Mucosa of descending colon (tissue), 3 donors: ENCODE measurements around the gene PDLIM5. TPM values are rescaled to one million over a fixed set of nuclear protein-coding genes. Genes with fewer than 3 reads are reported as not detected.
A peak's percentile ranks its signal among the peaks of the same experiment; 100 is the strongest.

ENCODE experiments used
- ATAC-seq: fragments of 200-7000 bp; cut with Tn5 transposase; one replicate; pipeline ENCODE4 v1.9.1; 2020; ENCODE audit warnings: mild to moderate bottlenecking, moderate library complexity
- DNase-seq, 3 donors: peaks; one replicate each; pipeline ENCODE4 v3.0.0-alpha.2; 2020
- H3K36me3 ChIP-seq: fragments of 200-600 bp; one replicate; pipeline ENCODE4 v1.8.0; 2021; ENCODE audit warnings: low read depth, mild to moderate bottlenecking
- H3K4me1 ChIP-seq: fragments of 200-600 bp; one replicate; pipeline ENCODE4 v1.8.0; 2021; ENCODE audit warnings: low read depth, mild to moderate bottlenecking
- H3K4me3 ChIP-seq: fragments of 200-600 bp; one replicate; pipeline ENCODE4 v1.8.0; 2021; ENCODE audit warnings: mild to moderate bottlenecking
- H3K9me3 ChIP-seq: fragments of 200-600 bp; one replicate; pipeline ENCODE4 v1.8.0; 2021; ENCODE audit warnings: mild to moderate bottlenecking
- CTCF ChIP-seq: fragments of 200-600 bp; IDR thresholded peaks from one replicate; pipeline ENCODE4 v1.8.0; 2022; ENCODE audit warnings: antibody characterized with exemption, mild to moderate bottlenecking
- intact Hi-C, 2 donors: fragments of 100-400 bp; cut with DNase I in 1 of 2; cut with micrococcal nuclease in 1 of 2; formaldehyde crosslinking; loops; one replicate each; pipeline versions ENCODE4 v1.11.0 to v1.11.1; 2022; cut with DNase I, micrococcal nuclease
- total RNA-seq, 3 donors: library from RNA; stranded (reverse); fragmentation: NEBNext Ultra II Directional in 2 of 3; extraction: Animal tissue kit (Norgen Biotek cat#: 25700) in 2 of 3; gene quantifications; one replicate each; pipeline versions ENCODE4 v1.2.1 to v1.2.4, GENCODE V29; 2021 to 2023
- donor health status: DM: no; HTN: no; CAD: no; lungs with moderate emphysema.
- donor health status: DM: no; HTN: no; CAD: no.
- donor health status: DM: no; HTN: yes; CAD: no.

The PDLIM5 gene
- total RNA-seq, 3 donors from 2014 or later: 137 to 183 (median 160) TPM

GRCh38 chr4:94416335-94416734 is 35.4 kb upstream of the PDLIM5 start:
- DNase-seq: no peak
- intact Hi-C loops: no loop called here
- H3K36me3 ChIP-seq: no peaks in the 10 kb centered on the region
- TF ChIP-seq CTCF: no peak
- H3K4me3 ChIP-seq: no peak overlapping the region
- H3K4me1 ChIP-seq: peaks cover 5% of the 10 kb centered on the region
- ATAC-seq: no peak
- no peaks in the 10 kb centered on the region for H3K9me3 ChIP-seq

- ATAC-seq (no peak), DNase-seq (no peak)
- intact Hi-C loops: no loop called here
Observed at GRCh38 chr4:94416981-94417380, 34.8 kb upstream of the PDLIM5 start.

GRCh38 chr4:94419549-94419948 is 32.2 kb upstream of the PDLIM5 start:
- intact Hi-C loops: no loop called here
- Histone ChIP-seq H3K36me3 (no peaks in the 10 kb centered on the region), H3K4me1 (no peaks in the 10 kb centered on the region), H3K9me3 (no peaks in the 10 kb centered on the region), H3K4me3 (no peak overlapping the region)
- no peak for DNase-seq
- ATAC-seq: no peak
- TF ChIP-seq CTCF: no peak

More at GRCh38 chr4:94416981-94417380, 34.8 kb upstream of the PDLIM5 start:
- H3K4me3 ChIP-seq: no peak overlapping the region
- no peaks in the 10 kb centered on the region for H3K9me3 ChIP-seq
- no peak for TF ChIP-seq CTCF
- H3K4me1 ChIP-seq: peaks cover 5% of the 10 kb centered on the region
- no peaks in the 10 kb centered on the region for H3K36me3 ChIP-seq

GRCh38 chr4:94419956-94420355 is 31.8 kb upstream of the PDLIM5 start:
- Histone ChIP-seq H3K4me3 (no peak overlapping the region), H3K4me1 (no peaks in the 10 kb centered on the region), H3K9me3 (no peaks in the 10 kb centered on the region), H3K36me3 (no peaks in the 10 kb centered on the region)
- ATAC-seq (peak; percentile 33), DNase-seq (no peak)
- no peak for TF ChIP-seq CTCF
- intact Hi-C loops: no loop called here

GRCh38 chr4:94420356-94420755 is 31.4 kb upstream of the PDLIM5 start:
- intact Hi-C loops: no loop called here
- H3K4me1 ChIP-seq: no peaks in the 10 kb centered on the region
- peaks cover under 1% of the 10 kb centered on the region for H3K9me3 ChIP-seq
- no peak overlapping the region for H3K4me3 ChIP-seq
- H3K36me3 ChIP-seq: no peaks in the 10 kb centered on the region
- no peak for ATAC-seq
- TF ChIP-seq CTCF: no peak
- no peak for DNase-seq

- H3K4me3 ChIP-seq: no peak overlapping the region
- H3K4me1 ChIP-seq: no peaks in the 10 kb centered on the region
- intact Hi-C loops: no loop called here
- ATAC-seq (no peak), DNase-seq (no peak)
- H3K36me3 ChIP-seq: no peaks in the 10 kb centered on the region
- H3K9me3 ChIP-seq: peaks cover 24% of the 10 kb centered on the region
- TF ChIP-seq CTCF: no peak
Observed at GRCh38 chr4:94426783-94427182, 25.0 kb upstream of the PDLIM5 start.
